ENCODE data around the gene RRP1B. TPM values are rescaled to one million over a fixed set of nuclear protein-coding genes. Genes with fewer than 3 reads are reported as not detected.

RRP1B gene
- total and polyA plus RNA-seq, 8 donors = 16.0 to 33.3 (median 28.2) TPM

DNA sequence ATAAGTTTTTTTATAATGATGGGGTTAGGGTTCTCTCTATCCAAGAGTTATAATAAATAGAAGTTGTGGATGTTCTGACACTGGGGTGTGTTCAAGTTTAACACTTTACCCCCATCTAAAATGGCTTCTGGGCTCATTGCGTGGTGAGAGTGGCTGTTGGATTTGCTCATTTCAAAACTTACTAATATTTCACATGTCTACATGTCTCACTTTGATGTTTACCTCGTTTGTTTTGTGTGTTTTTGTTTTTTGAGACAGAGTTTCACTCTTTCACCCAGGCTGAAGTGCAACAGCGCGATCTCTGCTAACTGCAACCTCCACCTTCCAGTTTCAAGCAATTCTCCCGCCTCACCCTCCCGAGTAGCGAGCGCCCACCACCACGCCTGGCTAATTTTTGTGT is 3.7 kb downstream of the RRP1B start:
- Histone ChIP-seq H3K4me3 (no peak overlapping the region), H3K9me3 (no peaks in the 10 kb centered on the region), H3K27ac (no peak overlapping the region), H3K27me3 (peaks cover 0 to 2% of the 10 kb centered on the region in 2 donors), H3K4me1 (peaks cover 11 to 30% of the 10 kb centered on the region in 2 donors), H3K36me3 (peaks cover 0 to 35% of the 10 kb centered on the region in 2 donors)
- intact Hi-C loops (cut with DNase I) = no loop called here
- TF ChIP-seq, protein P1, sequence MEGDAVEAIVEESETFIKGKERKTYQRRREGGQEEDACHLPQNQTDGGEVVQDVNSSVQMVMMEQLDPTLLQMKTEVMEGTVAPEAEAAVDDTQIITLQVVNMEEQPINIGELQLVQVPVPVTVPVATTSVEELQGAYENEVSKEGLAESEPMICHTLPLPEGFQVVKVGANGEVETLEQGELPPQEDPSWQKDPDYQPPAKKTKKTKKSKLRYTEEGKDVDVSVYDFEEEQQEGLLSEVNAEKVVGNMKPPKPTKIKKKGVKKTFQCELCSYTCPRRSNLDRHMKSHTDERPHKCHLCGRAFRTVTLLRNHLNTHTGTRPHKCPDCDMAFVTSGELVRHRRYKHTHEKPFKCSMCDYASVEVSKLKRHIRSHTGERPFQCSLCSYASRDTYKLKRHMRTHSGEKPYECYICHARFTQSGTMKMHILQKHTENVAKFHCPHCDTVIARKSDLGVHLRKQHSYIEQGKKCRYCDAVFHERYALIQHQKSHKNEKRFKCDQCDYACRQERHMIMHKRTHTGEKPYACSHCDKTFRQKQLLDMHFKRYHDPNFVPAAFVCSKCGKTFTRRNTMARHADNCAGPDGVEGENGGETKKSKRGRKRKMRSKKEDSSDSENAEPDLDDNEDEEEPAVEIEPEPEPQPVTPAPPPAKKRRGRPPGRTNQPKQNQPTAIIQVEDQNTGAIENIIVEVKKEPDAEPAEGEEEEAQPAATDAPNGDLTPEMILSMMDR (IDR thresholded peaks at IDR 0.05) = no peak
- no peak for ATAC-seq
- DNase-seq = no peak

GRCh38 chr21:43664358-43664757 is 5.0 kb downstream of the RRP1B start:
- TF ChIP-seq, protein P1 (IDR thresholded peaks at IDR 0.05) = no peak
- no peaks in the 10 kb centered on the region for H3K9me3 ChIP-seq
- intact Hi-C loops (cut with DNase I) = no loop called here
- ATAC-seq (no peak), DNase-seq (no peak)
- no peak overlapping the region for H3K27ac ChIP-seq
- peaks cover 7 to 17% of the 10 kb centered on the region in 2 donors for H3K4me1 ChIP-seq
- H3K4me3 ChIP-seq = no peak overlapping the region
- peaks cover 0 to 35% of the 10 kb centered on the region in 2 donors for H3K36me3 ChIP-seq
- H3K27me3 ChIP-seq = no peaks in the 10 kb centered on the region

GRCh38 chr21:43665879-43666278 is 6.5 kb downstream of the RRP1B start:
- H3K4me3 ChIP-seq = no peak overlapping the region
- DNase-seq (no peak), ATAC-seq (peak; percentile 73)
- H3K4me1 ChIP-seq = peaks cover 0 to 6% of the 10 kb centered on the region in 2 donors
- no peaks in the 10 kb centered on the region for H3K27me3 ChIP-seq
- TF ChIP-seq, protein P1 (IDR thresholded peaks at IDR 0.05) = no peak
- H3K9me3 ChIP-seq = no peaks in the 10 kb centered on the region
- peaks cover 0 to 47% of the 10 kb centered on the region in 2 donors for H3K36me3 ChIP-seq
- no peak overlapping the region for H3K27ac ChIP-seq
- intact Hi-C loops (cut with DNase I) = no loop called here

- Histone ChIP-seq H3K36me3 (peaks cover 0 to 55% of the 10 kb centered on the region in 2 donors), H3K4me1 (no peaks in the 10 kb centered on the region), H3K27ac (no peak overlapping the region), H3K9me3 (no peaks in the 10 kb centered on the region), H3K4me3 (no peak overlapping the region), H3K27me3 (no peaks in the 10 kb centered on the region)
- ATAC-seq (no peak), DNase-seq (no peak)
- intact Hi-C loops (cut with DNase I) = no loop called here
- TF ChIP-seq, protein P1 (IDR thresholded peaks at IDR 0.05) = no peak
These were observed 8.0 kb downstream of the RRP1B start for GRCh38 chr21:43667191-43667904.

DNA sequence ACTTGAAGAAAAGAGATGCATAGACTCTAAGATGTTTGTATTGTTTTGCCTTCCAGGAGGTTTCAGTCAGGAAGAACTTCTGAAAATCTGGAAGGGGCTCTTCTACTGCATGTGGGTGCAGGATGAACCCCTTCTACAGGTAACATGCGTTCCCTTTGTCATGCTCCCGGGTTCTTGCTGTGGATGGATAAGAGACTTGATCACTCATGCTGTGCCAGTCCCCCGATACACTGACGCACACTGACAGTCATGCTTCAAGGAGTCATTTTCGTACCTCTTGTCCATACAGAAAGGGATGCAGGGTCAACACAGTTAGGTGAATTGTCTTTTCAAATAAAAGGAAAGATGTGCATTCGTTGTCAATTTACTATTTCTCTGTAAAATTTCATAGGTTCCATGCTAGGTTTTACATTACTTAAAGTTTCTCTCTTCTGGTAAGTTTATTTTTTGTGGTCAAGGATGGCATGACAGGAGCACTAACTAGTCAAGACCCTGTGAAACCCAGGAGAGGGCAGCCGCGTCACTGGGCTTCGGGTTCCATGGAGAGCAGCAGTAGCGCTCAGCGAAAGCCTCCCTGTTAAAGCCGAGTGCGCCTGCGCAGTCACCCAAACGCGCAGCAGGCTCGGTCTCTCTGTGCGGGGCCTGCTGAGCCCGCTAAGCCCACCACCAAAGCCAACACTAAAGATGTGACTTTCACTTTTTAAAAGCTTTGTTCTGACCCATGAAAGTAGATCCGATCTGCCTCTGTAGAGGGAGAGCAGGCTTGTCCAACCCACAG is 10.7 kb downstream of the RRP1B start:
- Histone ChIP-seq H3K27me3 (no peaks in the 10 kb centered on the region), H3K4me3 (no peak overlapping the region), H3K36me3 (peaks cover 0 to 56% of the 10 kb centered on the region in 2 donors), H3K9me3 (no peaks in the 10 kb centered on the region), H3K4me1 (no peaks in the 10 kb centered on the region), H3K27ac (no peak overlapping the region)
- ATAC-seq (no peak), DNase-seq (no peak)
- intact Hi-C loops (cut with DNase I) = no loop called here
- TF ChIP-seq, protein P1 (IDR thresholded peaks at IDR 0.05) = no peak

All from left lung (tissue), 10 donors.